HepG2 (cell line): ENCODE data around the gene GCN1. TPM values are rescaled to one million over a fixed set of nuclear protein-coding genes. Genes with fewer than 3 reads are reported as not detected.
A peak's percentile ranks its signal among the peaks of the same experiment; 100 is the strongest.

Experiments
- AHDC1 ChIP-seq: sonication (generic); formaldehyde crosslinking; IDR thresholded peaks from 2 replicates; pipeline ENCODE4 v1.5.1; 2020; ENCODE audit warnings: mild to moderate bottlenecking, missing genetic modification reagents, borderline replicate concordance
- CBFB ChIP-seq: sonication (generic); formaldehyde crosslinking; IDR thresholded peaks from 2 replicates; pipeline ENCODE4 v1.4.0; 2020; ENCODE audit warnings: missing genetic modification reagents
- DPF2 ChIP-seq: sonication (generic); formaldehyde crosslinking; IDR thresholded peaks from 2 replicates; pipeline ENCODE4 v1.4.0; 2020; ENCODE audit warnings: mild to moderate bottlenecking, low read depth, missing genetic modification reagents, borderline replicate concordance
- ESRRA ChIP-seq: sonication (generic); formaldehyde crosslinking; IDR thresholded peaks from 2 replicates; pipeline ENCODE4 v1.5.1; 2020; ENCODE audit warnings: mild to moderate bottlenecking, low read depth, missing genetic modification reagents
- ETV5 ChIP-seq: IDR thresholded peaks from 2 replicates; pipeline ENCODE4 v1.6.1; 2018; ENCODE audit warnings: missing biosample characterization, missing genetic modification reagents, inconsistent platforms, borderline replicate concordance
- FOXA1 ChIP-seq, 2 experiments: fragments of 450-650 bp in 1 of 2; sonication (generic) in 1 of 2; formaldehyde crosslinking in 1 of 2; IDR thresholded peaks; 2 replicates each; pipeline versions ENCODE4 v1.4.0 to v1.6.1; 2016 to 2020; ENCODE audit warnings: missing genetic modification reagents in 1 of 2
- FOXK2 ChIP-seq: fragments of 450-650 bp; IDR thresholded peaks from 2 replicates; pipeline ENCODE4 v1.6.1; 2016
- FOXO1 ChIP-seq: sonication (generic); formaldehyde crosslinking; IDR thresholded peaks from 2 replicates; pipeline ENCODE4 v1.4.0; 2020; ENCODE audit warnings: missing genetic modification reagents
- GATAD1 ChIP-seq: IDR thresholded peaks from 2 replicates; pipeline ENCODE4 v1.6.1; 2016; ENCODE audit warnings: missing genetic modification reagents, missing compliant biosample characterization
- HDAC2 ChIP-seq: sonication (generic); formaldehyde crosslinking; IDR thresholded peaks from 2 replicates; pipeline ENCODE4 v1.4.0; 2020; ENCODE audit warnings: missing genetic modification reagents
- MIER3 ChIP-seq: IDR thresholded peaks from 2 replicates; pipeline ENCODE4 v1.6.1; 2016; ENCODE audit warnings: missing compliant biosample characterization, borderline replicate concordance
- NONO ChIP-seq, 2 experiments: fragments of 450-650 bp in 1 of 2; sonication (generic) in 1 of 2; formaldehyde crosslinking in 1 of 2; IDR thresholded peaks in 1 of 2; conservative IDR thresholded peaks in 1 of 2; 2 replicates each; pipeline versions ENCODE4 v1.6.1 to v1.8.0; 2017 to 2022; ENCODE audit warnings: mild to moderate bottlenecking in 1 of 2, missing genetic modification reagents in 1 of 2, moderate library complexity in 1 of 2
- TBP ChIP-seq: sonication (generic); formaldehyde crosslinking; IDR thresholded peaks from 2 replicates; pipeline ENCODE4 v1.5.0; 2020; ENCODE audit warnings: missing genetic modification reagents
- TEAD3 ChIP-seq: optimal IDR thresholded peaks from 2 replicates; pipeline ENCODE3; 2016; ENCODE audit warnings: borderline replicate concordance
- ZFP62 ChIP-seq: sonication (generic); formaldehyde crosslinking; IDR thresholded peaks from 2 replicates; pipeline ENCODE4 v1.4.0; 2020; ENCODE audit warnings: missing genetic modification reagents
- ZFP91 ChIP-seq: sonication (generic); formaldehyde crosslinking; IDR thresholded peaks from 2 replicates; pipeline ENCODE4 v1.9.0; 2022; ENCODE audit warnings: missing genetic modification reagents, mild to moderate bottlenecking, borderline replicate concordance
- ZIK1 ChIP-seq: sonication (generic); formaldehyde crosslinking; IDR thresholded peaks from 2 replicates; pipeline ENCODE4 v1.5.0; 2020; ENCODE audit warnings: mild to moderate bottlenecking, low read depth, missing genetic modification reagents, borderline replicate concordance
- polyA plus RNA-seq, 8 experiments: library from polyadenylated mRNA; depleted of rRNA in 3 of 8; stranded (reverse) in 7 of 8; unstranded in 1 of 8; fragments of >200 nt; fragmentation: Illumina TruSeq in 4 of 8; extraction: Trizol in 4 of 8; gene quantifications; 2 replicates each; pipeline versions ENCODE4 v1.2.1 to v1.2.3, GENCODE V29; 2011 to 2016; ENCODE audit warnings: low read depth in 4 of 8, missing spikeins in 1 of 8, mixed read lengths in 1 of 8; ENCODE audit not compliant: insufficient read depth in 1 of 8
- total RNA-seq, 5 experiments: library from RNA; depleted of rRNA; stranded (reverse); fragments of >200 nt; fragmentation: Illumina TruSeq; extraction: Trizol; gene quantifications; 2 replicates each; pipeline ENCODE4 v1.2.3, GENCODE V29; 2016; ENCODE audit warnings: low read depth in 1 of 5
- TF ChIP-seq, protein P1 (sequence below): sonication (generic); formaldehyde crosslinking; IDR thresholded peaks from 2 replicates; pipeline ENCODE4 v1.4.0; 2020; ENCODE audit warnings: missing genetic modification reagents
- TF ChIP-seq, protein P2 (sequence below): sonication (generic); formaldehyde crosslinking; IDR thresholded peaks from 2 replicates; pipeline ENCODE4 v1.4.0; 2020; ENCODE audit warnings: missing genetic modification reagents, mild to moderate bottlenecking, borderline replicate concordance

Gene GCN1
- total and polyA plus RNA-seq, 2 of the 13 experiments (the other 11 are each of a cell fraction or from before 2014, with no cell fraction given) = 58.2 to 83.0 TPM

- TF ChIP-seq AHDC1 (CRISPR knock-in tag) (peak; percentile 56; the same call in 1 of the 2 replicates), FOXK2 (peak; percentile 89), TEAD3 (CRISPR knock-in tag) (peak; percentile 81), ZFP62 (CRISPR knock-in tag) (no peak), ZFP91 (CRISPR knock-in tag) (no peak), MIER3 (peak; percentile 41; the same call in 1 of the 2 replicates), DPF2 (peak; percentile 59; the same call in 1 of the 2 replicates), ESRRA (CRISPR knock-in tag) (peak; percentile 53; the same call in 1 of the 2 replicates), GATAD1 (CRISPR knock-in tag) (peak; percentile 26; the same call in 1 of the 2 replicates), HDAC2 (CRISPR knock-in tag) (peak; percentile 73), ETV5 (CRISPR knock-in tag) (peak; percentile 76; the same call in 1 of the 2 replicates), CBFB (CRISPR knock-in tag) (no peak), FOXA1 (IDR thresholded peaks at IDR 0.05) (no peak), FOXA1 (CRISPR knock-in tag; IDR thresholded peaks at IDR 0.05) (peak; percentile 71), ZIK1 (CRISPR knock-in tag) (no peak), TBP (no peak), NONO (IDR thresholded peaks at IDR 0.05) (no peak), NONO (CRISPR knock-in tag; conservative IDR thresholded peaks at IDR 0.05) (0 out of 2 replicates have a peak, but pooled peaks have one; percentile 27), FOXO1 (CRISPR knock-in tag) (peak; percentile 74)
- TF ChIP-seq, protein P1, sequence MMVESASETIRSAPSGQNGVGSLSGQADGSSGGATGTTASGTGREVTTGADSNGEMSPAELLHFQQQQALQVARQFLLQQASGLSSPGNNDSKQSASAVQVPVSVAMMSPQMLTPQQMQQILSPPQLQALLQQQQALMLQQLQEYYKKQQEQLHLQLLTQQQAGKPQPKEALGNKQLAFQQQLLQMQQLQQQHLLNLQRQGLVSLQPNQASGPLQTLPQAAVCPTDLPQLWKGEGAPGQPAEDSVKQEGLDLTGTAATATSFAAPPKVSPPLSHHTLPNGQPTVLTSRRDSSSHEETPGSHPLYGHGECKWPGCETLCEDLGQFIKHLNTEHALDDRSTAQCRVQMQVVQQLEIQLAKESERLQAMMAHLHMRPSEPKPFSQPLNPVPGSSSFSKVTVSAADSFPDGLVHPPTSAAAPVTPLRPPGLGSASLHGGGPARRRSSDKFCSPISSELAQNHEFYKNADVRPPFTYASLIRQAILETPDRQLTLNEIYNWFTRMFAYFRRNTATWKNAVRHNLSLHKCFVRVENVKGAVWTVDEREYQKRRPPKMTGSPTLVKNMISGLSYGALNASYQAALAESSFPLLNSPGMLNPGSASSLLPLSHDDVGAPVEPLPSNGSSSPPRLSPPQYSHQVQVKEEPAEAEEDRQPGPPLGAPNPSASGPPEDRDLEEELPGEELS (CRISPR knock-in tag) = peak; percentile 91
- TF ChIP-seq, protein P2, sequence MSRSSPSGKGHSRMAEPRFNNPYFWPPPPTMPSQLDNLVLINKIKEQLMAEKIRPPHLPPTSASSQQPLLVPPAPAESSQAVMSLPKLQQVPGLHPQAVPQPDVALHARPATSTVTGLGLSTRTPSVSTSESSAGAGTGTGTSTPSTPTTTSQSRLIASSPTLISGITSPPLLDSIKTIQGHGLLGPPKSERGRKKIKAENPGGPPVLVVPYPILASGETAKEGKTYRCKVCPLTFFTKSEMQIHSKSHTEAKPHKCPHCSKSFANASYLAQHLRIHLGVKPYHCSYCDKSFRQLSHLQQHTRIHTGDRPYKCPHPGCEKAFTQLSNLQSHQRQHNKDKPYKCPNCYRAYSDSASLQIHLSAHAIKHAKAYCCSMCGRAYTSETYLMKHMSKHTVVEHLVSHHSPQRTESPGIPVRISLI (CRISPR knock-in tag) = peak; percentile 94
Measured at GRCh38 chr12:120121766-120122293, 72.7 kb downstream of the GCN1 start (continued).
